Daoy (cell line): ENCODE data around the gene MN1. TPM values are rescaled to one million over a fixed set of nuclear protein-coding genes. Genes with fewer than 3 reads are reported as not detected.

Experiments used
- DNase-seq: peaks from one replicate; pipeline ENCODE4 v3.0.0-alpha.2; 2015; ENCODE audit warnings: low read depth
- total RNA-seq: library from RNA; depleted of rRNA; stranded (reverse); fragments of >200 nt; shearing (Covaris generic); gene quantifications from 2 replicates; pipeline ENCODE4 v1.2.3, GENCODE V29; 2014

MN1 gene
- total RNA-seq, 1 experiment from 2014 or later = 13.2 TPM

DNA sequence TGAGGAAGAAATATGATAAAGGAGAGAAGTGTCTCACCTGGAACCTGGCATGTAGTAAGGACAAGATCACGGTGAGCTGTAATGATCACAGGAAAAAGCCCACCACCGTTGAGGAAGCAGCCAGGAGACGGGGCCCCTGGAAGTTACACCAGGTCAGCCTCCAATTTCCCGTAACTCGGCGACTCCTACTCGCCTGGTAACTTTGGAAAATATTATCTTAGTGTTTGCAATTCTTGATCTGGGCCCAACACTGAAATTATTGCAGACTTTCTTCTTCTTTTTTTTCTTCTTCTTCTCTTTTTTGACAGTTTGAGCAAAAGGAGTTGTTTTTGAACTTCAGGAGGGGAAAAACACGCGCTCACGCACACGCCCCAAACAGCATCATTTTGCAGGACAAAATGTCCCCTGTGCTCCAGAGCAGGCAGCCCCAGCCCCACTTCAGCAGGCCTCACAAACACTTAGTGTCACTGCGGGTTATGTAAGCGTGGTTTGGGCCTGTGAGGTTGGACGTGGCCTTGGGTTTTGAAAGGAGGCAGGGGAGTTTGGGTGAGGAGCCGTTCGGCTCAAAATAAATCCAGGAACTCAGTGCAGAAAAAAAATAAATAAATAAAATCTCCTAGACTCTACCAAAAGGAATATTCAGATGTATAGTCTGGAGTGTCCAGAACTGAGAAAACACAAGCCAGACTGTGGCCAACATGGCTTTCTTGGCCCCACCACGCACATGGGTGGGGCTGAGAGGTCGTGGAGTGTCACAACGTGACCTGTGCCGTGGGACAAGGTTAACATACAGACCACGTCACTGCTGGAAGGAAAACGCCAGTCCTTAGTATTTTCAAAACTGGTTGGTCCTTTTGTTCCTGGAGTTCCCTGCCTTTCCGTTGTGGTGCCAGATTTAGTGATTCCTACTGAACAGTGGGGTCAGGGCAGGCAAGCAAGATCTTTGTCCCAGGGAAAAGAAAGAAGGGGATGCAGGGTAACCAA, 26.3 kb upstream of the MN1 start:
- DNase-seq = no peak

DNA sequence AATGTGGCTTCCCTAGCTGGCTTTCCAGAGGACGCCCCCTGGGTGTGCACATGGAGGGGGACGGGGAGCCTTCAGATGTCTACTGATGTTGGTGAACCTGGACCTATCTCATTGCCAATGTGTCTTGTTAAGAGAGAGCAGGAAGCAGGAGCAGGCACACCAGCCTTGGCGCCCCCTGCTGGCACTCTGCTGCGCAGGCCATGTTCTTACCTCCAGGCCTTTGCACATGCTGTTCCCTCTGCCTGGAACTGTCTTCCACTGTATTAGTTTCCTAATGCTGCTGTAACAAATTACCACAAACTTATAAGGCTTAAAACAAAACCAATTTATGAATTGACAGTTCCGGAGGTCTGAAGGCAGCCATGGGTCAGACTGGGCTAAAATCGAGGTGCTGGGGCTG, 23.6 kb upstream of the MN1 start:
- no peak for DNase-seq

DNA sequence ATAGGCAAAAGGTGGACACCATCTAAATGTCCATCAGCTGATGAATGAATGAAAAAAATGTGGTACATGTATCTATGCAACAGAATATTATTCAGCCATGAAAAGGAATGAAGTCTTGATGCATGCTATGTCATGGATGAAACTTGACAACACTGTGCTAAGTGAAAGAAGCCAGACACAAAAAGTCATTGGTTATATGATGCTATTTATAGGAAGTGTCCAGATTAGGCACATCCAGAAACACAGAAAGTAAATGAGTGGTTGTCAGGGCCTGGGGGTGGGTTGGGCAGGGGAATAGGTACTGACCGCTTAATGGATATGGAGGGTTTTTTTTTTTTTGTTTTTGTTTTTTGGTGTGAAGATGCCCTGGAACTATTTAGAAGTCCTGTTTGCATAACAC, 21.7 kb upstream of the MN1 start:
- DNase-seq = no peak

DNA sequence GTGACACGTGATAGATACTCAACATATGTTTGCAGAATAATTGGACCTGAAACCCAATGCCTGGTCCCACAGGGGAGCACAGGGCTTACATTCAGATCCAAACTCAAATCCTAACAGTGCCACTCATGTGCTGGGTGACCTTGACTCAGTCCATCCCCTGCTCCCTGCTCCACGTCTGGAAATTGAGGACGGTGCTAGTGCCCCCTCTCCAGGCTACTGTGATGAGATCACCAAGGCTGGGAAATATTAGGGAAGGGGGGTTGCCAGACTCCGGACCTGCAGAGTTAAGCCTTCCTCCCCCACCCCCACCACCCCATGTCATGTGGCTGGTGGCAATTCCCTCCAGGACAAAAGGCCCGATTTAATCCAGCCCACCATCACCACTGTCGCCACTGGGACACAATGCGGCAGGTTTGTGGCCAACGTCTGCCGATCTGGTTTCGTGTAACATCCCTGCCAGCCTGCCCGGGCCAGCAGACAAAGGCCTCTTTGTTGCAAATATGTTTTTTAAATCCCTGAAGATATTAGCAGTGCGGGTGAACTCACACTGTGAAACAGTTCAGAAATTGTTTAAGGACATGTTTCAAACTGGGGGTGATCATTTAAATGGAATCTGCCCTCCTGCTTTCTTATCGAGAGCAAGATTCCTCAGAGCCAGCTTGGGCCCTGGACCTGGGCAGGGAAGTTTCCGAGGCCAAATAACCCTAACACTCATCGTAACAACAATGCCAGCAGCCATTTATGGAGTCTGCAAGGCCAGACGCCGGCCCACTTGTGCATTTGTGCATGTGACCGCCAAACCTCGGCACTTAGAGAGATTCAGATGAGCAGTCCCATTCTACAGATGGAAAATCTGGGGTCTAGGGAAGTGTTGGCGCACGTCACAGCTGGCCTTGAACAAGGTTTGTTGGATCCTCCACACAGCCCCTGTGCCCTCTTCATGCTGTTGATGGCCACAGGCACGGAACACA, 19.6 kb upstream of the MN1 start:
- no peak for DNase-seq

DNA sequence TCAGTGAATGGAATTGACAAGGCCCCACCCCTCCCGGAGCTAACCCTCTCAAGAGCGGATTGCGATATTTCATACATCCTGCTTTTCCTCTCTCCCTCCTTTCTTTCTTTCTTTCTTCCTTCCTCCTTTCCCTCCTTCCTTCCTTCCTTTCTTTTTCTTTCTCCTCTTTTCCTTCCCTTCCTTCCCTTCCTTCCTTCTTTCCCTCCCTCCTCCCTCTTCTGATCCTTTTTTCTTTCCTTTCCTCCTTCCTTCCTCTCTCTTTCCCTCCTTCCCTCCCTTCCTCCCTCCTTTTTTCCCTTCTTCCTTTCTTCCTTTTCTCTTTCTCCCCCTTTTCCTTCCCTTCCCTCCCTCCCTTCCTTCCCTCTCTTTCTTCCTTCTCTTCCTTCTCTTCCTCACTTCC, 15.0 kb upstream of the MN1 start:
- no peak for DNase-seq

DNA sequence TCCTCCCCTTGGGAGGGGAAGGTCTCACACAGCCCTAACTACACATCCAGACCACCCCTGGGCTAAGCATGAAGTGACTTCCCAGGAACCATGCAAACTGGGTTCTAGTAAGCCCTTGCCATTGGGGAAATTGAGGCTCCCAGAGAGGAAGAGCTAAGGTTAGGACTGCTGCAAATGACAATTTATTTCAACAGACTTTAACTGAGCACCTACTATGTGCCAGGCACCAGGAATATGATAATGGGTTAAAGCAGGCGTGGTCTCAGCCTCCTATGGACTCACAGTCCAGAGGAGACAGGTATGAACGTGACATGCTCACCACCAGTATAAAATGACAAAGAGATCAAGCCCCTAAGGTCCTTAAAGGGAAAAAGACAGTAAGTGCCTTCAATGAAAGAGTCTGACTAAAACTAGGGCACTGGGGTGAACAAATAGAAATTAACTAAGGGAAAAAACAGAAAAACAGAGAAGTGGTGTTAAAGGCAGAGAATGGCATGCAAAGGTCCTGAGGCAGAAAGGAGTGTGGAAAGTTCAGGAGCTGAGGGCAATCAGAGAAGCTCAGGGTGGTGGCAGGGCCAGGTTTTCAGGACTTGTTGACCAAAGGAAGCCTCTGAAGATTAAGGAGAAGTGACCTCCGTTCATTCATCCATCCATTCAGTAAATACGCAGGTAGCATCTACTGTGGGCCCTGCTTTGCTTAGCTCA, 14.4 kb upstream of the MN1 start:
- DNase-seq = no peak

DNA sequence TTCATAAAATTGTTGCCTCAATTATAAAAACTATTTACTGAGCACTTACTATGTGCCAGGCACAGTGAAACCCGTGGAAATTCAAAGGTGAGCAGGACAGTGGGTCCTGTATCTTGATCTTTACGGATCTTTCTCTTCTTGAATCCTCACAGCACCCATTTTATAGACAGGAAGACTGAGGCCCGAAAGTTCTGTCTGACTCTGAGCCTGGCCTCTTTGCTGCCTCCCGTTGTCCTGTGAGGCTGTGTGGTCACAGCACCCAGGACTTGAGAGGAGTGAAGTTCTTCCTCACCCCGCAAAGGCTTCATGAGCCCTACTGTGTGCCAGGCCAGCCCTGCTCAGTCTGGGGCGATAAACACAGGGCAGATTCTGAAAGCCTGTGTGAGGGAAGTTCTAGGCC, 13.4 kb upstream of the MN1 start:
- DNase-seq = no peak

DNA sequence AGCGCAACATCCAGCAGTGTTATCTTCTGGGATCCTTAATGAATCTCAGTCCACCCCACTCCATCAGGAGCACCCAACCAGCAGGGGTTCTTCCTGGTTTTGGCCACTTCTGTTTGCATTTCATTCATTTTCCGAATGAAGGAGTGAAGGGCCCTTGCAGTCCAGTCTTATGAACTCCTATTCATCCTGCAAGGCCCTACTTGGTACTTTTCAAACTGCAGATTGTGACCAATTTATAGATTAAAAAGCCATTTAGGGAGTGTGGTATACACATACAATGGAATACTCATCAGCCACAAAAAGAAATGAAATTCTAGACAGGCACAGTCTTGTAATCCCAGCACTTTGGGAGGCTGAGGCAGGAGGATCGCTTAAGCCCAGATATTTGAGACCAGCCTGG, 10.2 kb upstream of the MN1 start:
- no peak for DNase-seq

DNA sequence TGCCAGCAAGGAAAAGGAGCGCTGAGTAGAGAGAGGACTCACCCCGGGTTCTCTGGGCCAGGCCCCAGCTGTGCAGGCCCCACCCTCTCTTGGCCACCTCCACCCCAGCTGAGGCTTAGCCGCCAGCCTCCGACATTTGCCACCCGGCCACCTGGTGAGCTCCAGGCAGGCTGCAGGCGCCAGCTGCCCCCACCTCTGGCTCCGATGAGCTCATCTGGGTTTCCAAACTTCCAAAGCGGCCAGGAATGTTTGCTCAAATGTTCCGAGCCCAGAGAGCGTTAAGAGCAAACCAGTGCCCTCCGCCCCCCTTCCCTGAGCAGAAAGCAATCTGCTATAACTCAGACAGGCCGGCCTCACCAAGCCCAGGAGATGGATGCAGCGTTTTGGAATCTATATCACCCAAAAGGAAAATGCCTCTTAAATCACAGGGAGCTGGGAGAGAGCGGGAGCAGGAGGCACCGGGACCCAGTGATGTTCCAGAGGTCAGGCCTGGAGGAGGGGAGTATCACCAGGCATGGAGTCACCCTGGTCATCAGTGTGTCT, 9.1 kb upstream of the MN1 start:
- peak; percentile 65 for DNase-seq

DNA sequence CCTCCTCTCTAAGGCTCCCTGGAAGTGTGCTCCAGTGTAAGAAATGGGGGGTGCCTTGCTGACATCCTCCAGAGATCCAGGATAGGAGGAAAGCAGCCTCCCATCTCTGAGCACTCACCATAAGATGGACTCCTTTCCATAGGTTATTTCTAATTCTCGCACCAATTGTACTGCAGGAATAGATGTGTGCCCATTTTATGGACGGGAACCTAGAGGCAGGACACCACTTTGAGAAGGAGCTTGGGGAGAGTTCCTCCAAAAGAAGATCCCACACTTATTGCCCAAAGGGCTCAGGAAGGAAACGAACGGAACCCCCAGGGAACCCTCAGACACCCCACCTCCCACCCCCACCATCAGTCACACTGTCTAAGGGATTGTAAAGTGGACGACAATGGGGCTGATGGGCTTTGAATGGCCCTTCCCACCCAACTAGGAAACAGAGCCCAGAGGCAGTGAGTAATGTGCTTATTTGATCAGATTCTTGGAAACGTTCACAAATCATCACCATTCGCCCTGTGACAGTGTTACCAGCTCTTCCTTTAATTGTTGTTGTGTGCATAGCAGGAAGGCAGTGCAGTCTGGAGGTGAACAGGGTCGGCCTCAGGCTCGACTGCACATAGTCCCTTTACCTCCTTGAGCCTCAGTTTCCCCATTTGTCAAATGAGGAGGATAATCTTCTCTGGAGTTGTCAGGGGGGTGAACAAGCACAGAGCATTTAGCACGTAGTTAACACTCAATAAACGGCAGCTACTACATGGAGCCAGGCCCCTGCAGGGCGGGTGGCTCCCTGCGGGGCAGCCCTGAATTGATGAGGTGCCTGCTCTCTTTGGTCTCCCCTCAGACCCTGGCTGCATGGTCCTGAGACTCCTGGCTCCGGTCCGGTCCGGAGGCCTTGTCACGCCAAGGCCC, 8.4 kb upstream of the MN1 start:
- no peak for DNase-seq

DNA sequence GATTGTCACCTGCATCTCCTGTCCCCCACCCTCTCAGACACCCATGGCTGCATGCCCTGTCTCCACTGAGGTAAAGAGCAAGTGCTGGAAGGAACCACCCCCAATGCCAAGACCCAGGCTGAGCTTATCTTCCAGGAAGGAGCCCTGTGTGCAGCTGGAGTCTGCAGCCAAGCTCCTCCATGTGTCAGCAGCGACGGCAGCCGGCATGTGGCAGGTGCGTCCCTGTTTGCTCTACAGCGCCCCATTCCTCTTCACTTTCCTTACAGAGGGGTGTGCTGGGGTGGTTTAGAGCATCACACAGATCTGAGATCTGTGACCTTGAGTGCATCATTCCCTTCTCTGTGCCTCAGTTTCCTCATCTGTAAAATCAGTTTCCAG, 7.7 kb upstream of the MN1 start:
- DNase-seq = no peak

DNA sequence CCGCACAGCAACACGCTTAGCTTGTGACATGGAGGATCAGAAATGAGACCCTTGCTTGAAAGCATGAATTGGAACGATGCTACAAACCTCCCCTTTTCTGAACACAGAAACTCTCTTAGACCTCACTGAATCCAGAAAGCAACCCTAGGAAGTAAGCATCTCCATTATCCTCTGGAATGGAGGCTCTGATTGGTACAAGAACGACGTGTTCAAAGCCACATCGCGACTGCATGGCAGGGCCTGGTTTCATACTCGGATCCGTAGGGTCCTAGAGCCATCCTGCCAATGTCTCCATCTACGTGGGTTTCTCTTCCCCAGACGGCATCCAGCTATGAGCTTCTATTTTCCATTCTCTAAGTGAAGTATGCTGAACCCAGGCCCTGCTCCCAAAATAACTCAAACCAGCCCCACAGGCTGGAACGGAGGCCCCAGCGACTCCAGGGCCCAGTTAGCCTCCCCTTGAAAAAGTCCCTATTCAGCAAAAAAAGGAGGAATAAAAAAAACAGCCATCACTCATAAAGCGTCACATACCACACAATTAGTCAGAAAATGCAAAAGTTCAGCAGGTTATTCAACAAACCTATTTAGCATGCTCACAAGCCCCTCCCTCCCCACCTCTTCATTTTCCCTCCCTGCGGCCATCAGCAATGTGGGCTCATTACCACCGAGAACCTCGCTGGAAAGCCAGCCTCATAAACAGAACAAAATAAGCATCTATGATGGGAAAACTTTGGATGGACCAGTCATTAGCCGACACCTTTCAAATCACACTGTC, 7.1 kb upstream of the MN1 start:
- no peak for DNase-seq

DNA sequence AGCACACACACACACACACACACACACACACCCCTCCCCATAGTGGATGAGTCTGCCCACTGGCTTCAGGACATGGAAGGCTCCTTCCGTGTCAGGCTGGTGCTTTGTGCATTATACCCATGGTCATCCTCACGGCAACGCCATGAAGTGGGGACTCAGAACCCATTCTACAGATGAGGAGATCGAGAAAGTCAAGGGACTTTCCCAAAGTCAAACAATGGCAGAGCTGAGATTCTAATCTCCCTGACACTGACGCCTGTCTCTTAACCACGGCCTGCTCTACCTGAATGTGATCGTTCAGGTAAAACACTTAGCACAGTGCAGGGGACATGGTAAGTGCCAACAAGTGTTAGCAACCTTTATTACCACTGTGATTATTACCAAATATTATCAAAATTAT, 4.3 kb upstream of the MN1 start:
- DNase-seq = no peak

DNA sequence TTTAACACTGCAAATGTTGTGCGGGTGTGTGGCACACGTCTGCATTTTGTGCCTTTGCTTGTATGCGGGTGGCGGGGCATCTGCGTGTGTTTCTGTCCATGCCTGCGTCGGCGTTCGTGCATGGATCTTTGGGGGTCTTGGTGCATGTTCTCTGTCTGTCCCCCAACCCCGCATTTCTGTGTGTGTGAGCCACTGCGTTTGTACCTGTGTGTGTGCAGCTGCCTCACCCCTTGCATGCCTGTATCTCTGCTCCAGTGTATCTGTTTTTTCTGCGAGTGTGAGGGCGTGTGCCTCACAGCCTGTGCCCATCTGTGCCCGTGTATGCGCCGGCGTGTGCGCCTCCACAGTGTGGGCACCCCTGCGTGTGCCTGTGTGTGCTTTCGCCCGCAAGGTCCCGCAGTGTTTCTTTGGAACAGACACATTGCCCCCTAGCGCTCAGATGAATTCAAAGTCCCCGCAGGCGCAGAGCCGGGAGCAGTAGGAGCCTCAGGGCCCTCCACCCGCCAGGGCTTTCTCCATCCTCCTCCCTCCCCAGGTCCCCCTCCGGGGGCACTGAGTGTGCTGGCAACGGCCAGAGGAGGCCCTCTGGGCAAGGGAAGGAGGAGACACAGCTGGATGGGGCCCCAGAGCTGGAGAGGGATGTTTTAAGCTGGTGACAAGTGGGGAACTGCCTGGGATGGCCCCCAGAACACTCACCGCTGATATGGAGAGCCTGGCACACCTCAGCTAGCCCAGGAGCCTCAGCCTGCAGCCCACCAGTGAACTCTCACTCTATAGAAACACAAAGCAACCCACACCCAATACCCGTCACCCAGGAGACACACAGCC, 3.1 kb upstream of the MN1 start:
- DNase-seq = peak; percentile 71

DNA sequence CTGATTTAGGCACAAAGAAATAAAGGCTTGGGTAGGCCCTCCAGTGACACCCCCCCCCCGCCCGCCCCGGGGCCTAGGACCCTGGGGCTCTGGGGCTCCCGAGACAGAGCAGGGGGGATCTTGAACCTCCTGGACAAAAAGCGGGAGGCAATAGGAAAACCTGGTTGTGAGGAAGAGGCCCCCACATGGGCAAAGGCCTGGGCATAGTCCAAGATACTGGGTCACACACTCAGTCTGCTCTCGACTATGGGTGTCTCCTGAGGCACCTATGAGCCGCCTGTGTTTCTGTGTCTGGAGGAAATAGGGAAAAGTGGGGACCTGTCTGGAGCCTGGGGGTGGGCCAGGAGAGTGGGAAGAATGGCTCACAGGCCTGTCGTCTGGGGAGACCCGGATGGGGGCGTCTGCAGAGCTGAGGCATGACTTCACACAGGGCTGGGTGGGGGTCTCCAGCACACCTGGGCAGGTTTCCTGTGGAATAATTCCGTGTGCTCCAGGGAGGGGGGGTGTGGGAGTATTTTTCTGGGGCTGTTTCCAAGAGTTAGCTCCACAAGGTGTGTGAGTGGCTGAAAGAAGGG, 2.4 kb upstream of the MN1 start:
- DNase-seq = no peak

DNA sequence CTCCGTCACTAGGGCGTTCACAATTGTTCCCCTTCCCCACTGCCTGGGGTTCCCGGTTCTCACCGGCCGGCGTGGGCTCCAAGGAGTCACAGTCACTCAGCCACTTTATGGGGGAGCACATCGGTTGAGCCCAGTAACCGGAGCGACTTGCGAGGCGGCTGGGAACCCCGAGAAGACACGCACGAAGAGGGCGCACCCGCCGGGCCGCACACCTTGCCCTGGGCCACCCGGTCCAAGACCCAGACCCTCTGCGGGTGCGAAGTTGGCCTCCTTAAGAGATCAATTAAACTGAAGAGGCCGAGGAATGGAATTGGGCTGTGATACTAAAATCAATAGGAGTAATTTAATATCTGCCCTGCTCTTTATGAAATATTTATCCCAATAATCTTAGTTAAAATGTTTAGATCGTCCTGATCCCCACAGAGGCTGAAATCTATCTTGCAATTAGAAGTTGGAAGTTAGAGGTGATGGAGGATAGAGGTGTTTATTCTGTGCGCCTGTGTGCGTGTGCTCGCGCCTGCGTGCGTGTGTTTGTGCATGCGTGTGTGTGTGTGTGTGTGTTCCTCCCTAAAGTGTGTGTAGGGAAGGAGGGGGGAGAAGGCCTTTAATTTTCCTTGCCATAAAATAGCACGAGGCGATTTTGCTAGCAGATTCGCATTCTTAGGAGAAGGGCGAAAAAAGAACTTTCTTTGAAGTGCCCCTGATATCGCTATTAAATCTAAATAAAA, 954 bp upstream of the MN1 start:
- DNase-seq = no peak

DNA sequence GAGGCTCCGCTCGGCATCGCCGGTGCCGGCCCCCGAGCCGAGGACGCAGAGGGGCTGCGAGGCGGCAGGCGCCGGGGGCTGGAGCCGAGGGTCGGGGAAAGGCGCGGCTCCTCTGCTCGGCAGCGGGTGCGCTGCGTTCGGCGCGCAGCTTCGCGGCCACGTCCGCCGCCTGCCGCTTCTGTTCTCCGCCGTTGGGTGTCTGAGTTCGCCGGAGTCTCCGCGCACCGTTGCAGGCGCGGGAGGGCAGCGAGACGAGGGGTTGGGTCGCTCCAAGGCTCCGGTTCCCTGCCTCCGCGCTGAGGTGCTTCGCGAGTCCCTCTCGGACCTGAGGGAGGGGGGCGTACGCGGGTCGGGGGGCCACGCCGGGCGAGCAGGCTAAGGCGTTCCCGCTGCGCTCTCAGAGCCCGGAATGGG, 347 bp downstream of the MN1 start:
- DNase-seq = peak; percentile 52
